Measurements from ENCODE around the gene KPNA1.
A peak's percentile ranks its signal among the peaks of the same experiment; 100 is the strongest.

KPNA1 gene

DNA sequence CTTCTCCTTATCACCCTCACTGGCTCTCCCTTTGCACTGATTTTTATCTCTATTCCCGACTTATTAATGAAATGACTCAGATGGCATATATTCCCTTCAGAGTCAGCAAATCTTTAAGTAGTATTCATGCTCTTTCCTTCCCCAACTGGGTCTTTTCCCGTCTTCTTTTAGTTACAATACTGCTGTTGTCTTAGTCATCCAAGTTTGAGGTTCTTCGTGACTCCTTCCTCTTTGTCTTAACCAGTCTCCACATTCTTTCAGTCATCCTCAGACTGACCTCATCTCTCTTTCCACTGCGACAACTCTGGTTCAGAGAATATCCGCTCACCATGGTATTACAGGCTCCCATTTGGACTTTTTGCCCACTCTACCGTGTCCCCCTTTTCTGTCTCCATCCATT is 111.2 kb downstream of the KPNA1 start:
- WGBS, 2 experiments (ENCODE audit: insufficient coverage in 2 of 2) = 92 to 93% methylated on average over 6 of the region's 6 CpGs
- peaks cover 6% of the 10 kb centered on the region for H3K36me3 ChIP-seq (ENCODE audit: control insufficient read depth, insufficient read depth, low read length)
- H3K27ac ChIP-seq (ENCODE audit: low read depth, low read length, severe bottlenecking) = peak overlapping the region; percentile 41
- H3K4me1 ChIP-seq (ENCODE audit: control insufficient read depth, insufficient read depth, low read length, poor library complexity, severe bottlenecking) = peaks cover 9% of the 10 kb centered on the region
- H3K9me3 ChIP-seq (ENCODE audit: control insufficient read depth, low read length) = no peaks in the 10 kb centered on the region
- no peak overlapping the region for H3K4me3 ChIP-seq (ENCODE audit: extremely low read depth, insufficient read depth, low read length, poor library complexity, severe bottlenecking)

GRCh38 chr3:122398920-122399319 is 115.8 kb downstream of the KPNA1 start:
- 100% methylated on average over 1 of the region's 2 CpGs for WGBS, 2 experiments (ENCODE audit: insufficient coverage in 2 of 2)
- no peak overlapping the region for H3K4me3 ChIP-seq (ENCODE audit: extremely low read depth, insufficient read depth, low read length, poor library complexity, severe bottlenecking)
- no peaks in the 10 kb centered on the region for H3K9me3 ChIP-seq (ENCODE audit: control insufficient read depth, low read length)
- no peaks in the 10 kb centered on the region for H3K36me3 ChIP-seq (ENCODE audit: control insufficient read depth, insufficient read depth, low read length)
- H3K27ac ChIP-seq (ENCODE audit: low read depth, low read length, severe bottlenecking) = no peak overlapping the region
- H3K4me1 ChIP-seq (ENCODE audit: control insufficient read depth, insufficient read depth, low read length, poor library complexity, severe bottlenecking) = peaks cover 15% of the 10 kb centered on the region

DNA sequence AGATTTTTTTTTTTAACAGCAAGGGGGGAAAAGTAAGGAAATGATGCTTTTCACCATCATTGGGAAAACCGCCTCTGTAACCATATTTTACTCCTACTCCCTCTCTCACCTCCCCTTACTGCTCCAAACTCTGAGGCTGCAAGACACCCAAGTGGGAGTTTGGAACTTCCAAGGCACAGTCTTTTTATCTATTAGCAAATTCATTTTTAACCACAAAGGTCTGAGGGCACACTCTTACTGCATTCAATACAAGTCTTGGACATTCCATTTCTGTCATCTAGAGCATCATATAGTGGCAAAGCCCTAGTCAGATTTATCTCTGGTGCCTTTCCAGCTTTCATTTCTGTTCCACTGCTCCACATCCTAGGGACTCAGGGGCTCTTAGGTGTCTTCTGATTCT is 117.5 kb downstream of the KPNA1 start:
- peaks cover 16% of the 10 kb centered on the region for H3K4me1 ChIP-seq (ENCODE audit: control insufficient read depth, insufficient read depth, low read length, poor library complexity, severe bottlenecking)
- 100% methylated on average over 1 of the region's 1 CpG for WGBS, 2 experiments (ENCODE audit: insufficient coverage in 2 of 2)
- H3K9me3 ChIP-seq (ENCODE audit: control insufficient read depth, low read length) = no peaks in the 10 kb centered on the region
- H3K4me3 ChIP-seq (ENCODE audit: extremely low read depth, insufficient read depth, low read length, poor library complexity, severe bottlenecking) = no peak overlapping the region
- H3K36me3 ChIP-seq (ENCODE audit: control insufficient read depth, insufficient read depth, low read length) = no peaks in the 10 kb centered on the region
- no peak overlapping the region for H3K27ac ChIP-seq (ENCODE audit: low read depth, low read length, severe bottlenecking)

GRCh38 chr3:122396511-122396910 is 118.2 kb downstream of the KPNA1 start:
- no peaks in the 10 kb centered on the region for H3K9me3 ChIP-seq (ENCODE audit: control insufficient read depth, low read length)
- no peak overlapping the region for H3K4me3 ChIP-seq (ENCODE audit: extremely low read depth, insufficient read depth, low read length, poor library complexity, severe bottlenecking)
- H3K27ac ChIP-seq (ENCODE audit: low read depth, low read length, severe bottlenecking) = no peak overlapping the region
- peaks cover 16% of the 10 kb centered on the region for H3K4me1 ChIP-seq (ENCODE audit: control insufficient read depth, insufficient read depth, low read length, poor library complexity, severe bottlenecking)
- H3K36me3 ChIP-seq (ENCODE audit: control insufficient read depth, insufficient read depth, low read length) = no peaks in the 10 kb centered on the region

DNA sequence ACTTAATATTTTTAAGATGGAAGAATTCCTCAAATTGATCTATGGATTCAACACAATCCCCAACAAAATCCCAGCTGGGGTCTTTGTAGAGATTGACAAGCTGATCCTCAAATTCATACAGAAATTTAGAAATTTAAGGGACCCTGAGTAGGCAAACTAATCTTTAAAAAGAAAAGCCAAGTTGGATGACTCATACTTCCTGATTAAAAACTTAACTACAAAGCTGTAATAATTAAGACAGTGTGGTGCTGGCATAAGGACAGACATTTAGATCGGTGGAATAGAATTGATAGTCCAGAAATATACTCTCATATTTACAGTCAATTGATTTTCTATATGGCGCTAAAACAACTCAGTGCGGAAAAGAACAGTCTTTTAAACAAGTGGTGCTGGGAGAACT is 119.2 kb downstream of the KPNA1 start:
- H3K27ac ChIP-seq (ENCODE audit: low read depth, low read length, severe bottlenecking) = no peak overlapping the region

GRCh38 chr3:122394173-122394572 is 120.6 kb downstream of the KPNA1 start:
- Histone ChIP-seq H3K27ac (ENCODE audit: low read depth, low read length, severe bottlenecking) (no peak overlapping the region), H3K36me3 (ENCODE audit: control insufficient read depth, insufficient read depth, low read length) (no peaks in the 10 kb centered on the region), H3K4me3 (ENCODE audit: extremely low read depth, insufficient read depth, low read length, poor library complexity, severe bottlenecking) (no peak overlapping the region), H3K4me1 (ENCODE audit: control insufficient read depth, insufficient read depth, low read length, poor library complexity, severe bottlenecking) (peaks cover 16% of the 10 kb centered on the region), H3K9me3 (ENCODE audit: control insufficient read depth, low read length) (no peaks in the 10 kb centered on the region)
- WGBS, 2 experiments (ENCODE audit: insufficient coverage in 2 of 2) = 80 to 100% methylated on average over 1 of the region's 1 CpG

More for the DNA sequence above, 119.2 kb downstream of the KPNA1 start:
- WGBS, 2 experiments (ENCODE audit: insufficient coverage in 2 of 2) = no CpG with 5 or more reads among the region's 3 CpGs
- H3K4me1 ChIP-seq (ENCODE audit: control insufficient read depth, insufficient read depth, low read length, poor library complexity, severe bottlenecking) = peaks cover 16% of the 10 kb centered on the region
- H3K4me3 ChIP-seq (ENCODE audit: extremely low read depth, insufficient read depth, low read length, poor library complexity, severe bottlenecking) = no peak overlapping the region
- no peaks in the 10 kb centered on the region for H3K9me3 ChIP-seq (ENCODE audit: control insufficient read depth, low read length)
- H3K36me3 ChIP-seq (ENCODE audit: control insufficient read depth, insufficient read depth, low read length) = no peaks in the 10 kb centered on the region

- H3K27ac ChIP-seq (ENCODE audit: low read depth, low read length, severe bottlenecking) = peak overlapping the region; percentile 26
- no peaks in the 10 kb centered on the region for H3K36me3 ChIP-seq (ENCODE audit: control insufficient read depth, insufficient read depth, low read length)
- H3K4me1 ChIP-seq (ENCODE audit: control insufficient read depth, insufficient read depth, low read length, poor library complexity, severe bottlenecking) = peaks cover 16% of the 10 kb centered on the region
- no peaks in the 10 kb centered on the region for H3K9me3 ChIP-seq (ENCODE audit: control insufficient read depth, low read length)
- H3K4me3 ChIP-seq (ENCODE audit: extremely low read depth, insufficient read depth, low read length, poor library complexity, severe bottlenecking) = no peak overlapping the region
- 71 to 88% methylated on average over 1 of the region's 2 CpGs for WGBS, 2 experiments (ENCODE audit: insufficient coverage in 2 of 2)
Measured at GRCh38 chr3:122392868-122393844, 121.6 kb downstream of the KPNA1 start.

- WGBS, 2 experiments (ENCODE audit: insufficient coverage in 2 of 2) = 100% methylated on average over 1 of the region's 2 CpGs
- no peaks in the 10 kb centered on the region for H3K9me3 ChIP-seq (ENCODE audit: control insufficient read depth, low read length)
- no peak overlapping the region for H3K27ac ChIP-seq (ENCODE audit: low read depth, low read length, severe bottlenecking)
- H3K4me1 ChIP-seq (ENCODE audit: control insufficient read depth, insufficient read depth, low read length, poor library complexity, severe bottlenecking) = peaks cover 16% of the 10 kb centered on the region
- no peaks in the 10 kb centered on the region for H3K36me3 ChIP-seq (ENCODE audit: control insufficient read depth, insufficient read depth, low read length)
- H3K4me3 ChIP-seq (ENCODE audit: extremely low read depth, insufficient read depth, low read length, poor library complexity, severe bottlenecking) = no peak overlapping the region
Measured at GRCh38 chr3:122391681-122392446, 122.9 kb downstream of the KPNA1 start.

- 93% methylated on average over 2 to 3 of the region's 4 CpGs for WGBS, 2 experiments (ENCODE audit: insufficient coverage in 2 of 2)
- no peaks in the 10 kb centered on the region for H3K9me3 ChIP-seq (ENCODE audit: control insufficient read depth, low read length)
- H3K4me3 ChIP-seq (ENCODE audit: extremely low read depth, insufficient read depth, low read length, poor library complexity, severe bottlenecking) = no peak overlapping the region
- no peaks in the 10 kb centered on the region for H3K36me3 ChIP-seq (ENCODE audit: control insufficient read depth, insufficient read depth, low read length)
- no peak overlapping the region for H3K27ac ChIP-seq (ENCODE audit: low read depth, low read length, severe bottlenecking)
- peaks cover 16% of the 10 kb centered on the region for H3K4me1 ChIP-seq (ENCODE audit: control insufficient read depth, insufficient read depth, low read length, poor library complexity, severe bottlenecking)
Measured at GRCh38 chr3:122390665-122391064, 124.1 kb downstream of the KPNA1 start.

DNA sequence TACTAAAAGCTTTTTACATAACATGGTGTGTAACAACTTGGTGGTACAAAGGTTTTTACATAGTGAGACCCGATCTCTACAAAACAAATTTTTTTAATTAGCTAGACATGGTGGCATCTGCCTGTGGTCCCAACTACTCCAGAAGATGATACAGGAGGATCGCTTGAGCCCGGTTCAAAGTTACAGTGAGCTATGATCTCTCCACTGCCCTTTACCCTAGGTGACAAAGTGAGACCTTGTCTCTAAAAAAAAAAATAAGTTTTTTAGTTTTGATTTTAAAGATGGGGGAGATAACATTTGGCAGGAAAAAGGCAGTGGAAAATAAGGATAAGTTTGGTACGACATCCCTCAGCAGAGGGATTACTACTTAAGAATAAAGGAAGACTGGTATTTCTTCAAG is 124.8 kb downstream of the KPNA1 start:
- WGBS, 2 experiments (ENCODE audit: insufficient coverage in 2 of 2) = 73 to 93% methylated on average over 3 of the region's 4 CpGs

GRCh38 chr3:122389197-122389596 is 125.5 kb downstream of the KPNA1 start:
- Histone ChIP-seq H3K4me3 (ENCODE audit: extremely low read depth, insufficient read depth, low read length, poor library complexity, severe bottlenecking) (no peak overlapping the region), H3K27ac (ENCODE audit: low read depth, low read length, severe bottlenecking) (no peak overlapping the region), H3K4me1 (ENCODE audit: control insufficient read depth, insufficient read depth, low read length, poor library complexity, severe bottlenecking) (peaks cover 12% of the 10 kb centered on the region), H3K36me3 (ENCODE audit: control insufficient read depth, insufficient read depth, low read length) (no peaks in the 10 kb centered on the region), H3K9me3 (ENCODE audit: control insufficient read depth, low read length) (no peaks in the 10 kb centered on the region)

More for the DNA sequence above, 124.8 kb downstream of the KPNA1 start:
- H3K36me3 ChIP-seq (ENCODE audit: control insufficient read depth, insufficient read depth, low read length) = no peaks in the 10 kb centered on the region
- H3K9me3 ChIP-seq (ENCODE audit: control insufficient read depth, low read length) = no peaks in the 10 kb centered on the region
- no peak overlapping the region for H3K4me3 ChIP-seq (ENCODE audit: extremely low read depth, insufficient read depth, low read length, poor library complexity, severe bottlenecking)
- H3K27ac ChIP-seq (ENCODE audit: low read depth, low read length, severe bottlenecking) = no peak overlapping the region
- H3K4me1 ChIP-seq (ENCODE audit: control insufficient read depth, insufficient read depth, low read length, poor library complexity, severe bottlenecking) = peaks cover 16% of the 10 kb centered on the region

All from mesodermal cell (in vitro differentiated cells).